Tibial nerve (tissue), 4 donors: ENCODE results near the gene VN1R5. TPM values are rescaled to one million over a fixed set of nuclear protein-coding genes. Genes with fewer than 3 reads are reported as not detected.

Source experiments
- DNase-seq, 2 donors: peaks; one replicate each; pipeline ENCODE4 v3.0.0-alpha.2; 2019; ENCODE audit warnings: low spot score in 2 of 2
- H3K27ac ChIP-seq, 4 donors: fragments of 200-600 bp; sonication (generic) in 3 of 4; one replicate each; pipeline ENCODE4 v1.5.1; 2017 to 2019; ENCODE audit warnings: mild to moderate bottlenecking in 1 of 4
- H3K27me3 ChIP-seq, 2 donors: fragments of 200-600 bp; sonication (generic) in 1 of 2; one replicate each; pipeline versions ENCODE4 v1.5.1 to v1.6.0; 2017 to 2019
- H3K36me3 ChIP-seq, 3 donors: fragments of 200-600 bp; sonication (generic); one replicate each; pipeline ENCODE4 v1.5.1; 2018 to 2019
- H3K4me1 ChIP-seq, 4 donors: fragments of 200-600 bp; sonication (generic) in 3 of 4; one replicate each; pipeline ENCODE4 v1.5.1; 2017 to 2019
- H3K4me3 ChIP-seq, 4 donors: fragments of 200-600 bp; sonication (generic) in 3 of 4; one replicate each; pipeline ENCODE4 v1.5.1; 2017 to 2019; ENCODE audit warnings: mild to moderate bottlenecking in 1 of 4, moderate library complexity in 1 of 4
- H3K9me3 ChIP-seq, 4 donors: fragments of 200-600 bp; sonication (generic) in 3 of 4; one replicate each; pipeline ENCODE4 v1.5.1; 2017 to 2019
- CTCF ChIP-seq, 5 experiments: fragments of 200-600 bp in 3 of 5; fragments of 450-650 bp in 2 of 5; sonication (generic) in 3 of 5; IDR thresholded peaks; one replicate each; pipeline ENCODE4 v1.5.1; 2016 to 2019; ENCODE audit warnings: antibody characterized with exemption in 5 of 5, mild to moderate bottlenecking in 3 of 5, moderate library complexity in 2 of 5
- EP300 ChIP-seq, 2 donors: sonication (generic); formaldehyde crosslinking; IDR thresholded peaks; one replicate each; pipeline ENCODE4 v1.6.1; 2017; ENCODE audit warnings: antibody characterized with exemption in 2 of 2, mild to moderate bottlenecking in 1 of 2
- POLR2A ChIP-seq, 2 donors: fragments of 450-650 bp; IDR thresholded peaks; one replicate each; pipeline ENCODE4 v1.6.1; 2017; ENCODE audit warnings: antibody characterized with exemption in 2 of 2, mild to moderate bottlenecking in 2 of 2, moderate library complexity in 2 of 2
- WGBS, 2 donors: methylation state at CpG; one replicate each; pipeline ENCODE4 v1.1.5; 2018; 5-methylcytosine and 5-hydroxymethylcytosine counted together
- total RNA-seq, 4 donors: library from RNA; depleted of rRNA; stranded (reverse); fragments of >200 nt; gene quantifications; one replicate each; pipeline ENCODE4 v1.1.0, GENCODE V29; 2016

VN1R5 gene
- total RNA-seq, 4 donors from 2014 or later, result not detected

- H3K36me3 ChIP-seq, result no peaks in the 10 kb centered on the region
- H3K4me3 ChIP-seq, result no peak overlapping the region
- no peaks in the 10 kb centered on the region for H3K27me3 ChIP-seq
- H3K4me1 ChIP-seq, result no peaks in the 10 kb centered on the region
- peaks cover 0 to 37% (median 8%) of the 10 kb centered on the region in 4 donors for H3K9me3 ChIP-seq
- no peak for DNase-seq
- TF ChIP-seq CTCF (IDR thresholded peaks at IDR 0.05) (no peak), POLR2A (IDR thresholded peaks at IDR 0.05) (no peak), EP300 (IDR thresholded peaks at IDR 0.05) (no peak)
- no peak overlapping the region for H3K27ac ChIP-seq
Measured at GRCh38 chr1:247246325-247247115, 9.4 kb upstream of the VN1R5 start.

GRCh38 chr1:247247568-247247967 lies 8.3 kb upstream of the VN1R5 start:
- 95 to 98% methylated on average over 1 of the region's 1 CpG for WGBS, 2 donors
- TF ChIP-seq CTCF (IDR thresholded peaks at IDR 0.05) (no peak), POLR2A (IDR thresholded peaks at IDR 0.05) (no peak)

GRCh38 chr1:247266053-247266452 lies 10.2 kb downstream of the VN1R5 start:
- Histone ChIP-seq H3K27ac (no peak overlapping the region), H3K4me3 (no peak overlapping the region), H3K4me1 (no peaks in the 10 kb centered on the region), H3K27me3 (no peaks in the 10 kb centered on the region), H3K36me3 (no peaks in the 10 kb centered on the region), H3K9me3 (peaks cover 0 to 72% (median 12%) of the 10 kb centered on the region in 4 donors)
- WGBS, 2 donors, result 70% methylated on average over 5 of the region's 5 CpGs
- no peak for DNase-seq
- TF ChIP-seq POLR2A (IDR thresholded peaks at IDR 0.05), result no peak
- no peak for TF ChIP-seq EP300 (IDR thresholded peaks at IDR 0.05)
- TF ChIP-seq CTCF (IDR thresholded peaks at IDR 0.05), result no peak

More at GRCh38 chr1:247247568-247247967, 8.3 kb upstream of the VN1R5 start:
- Histone ChIP-seq H3K27me3 (no peaks in the 10 kb centered on the region), H3K9me3 (peaks cover 0 to 37% (median 8%) of the 10 kb centered on the region in 4 donors), H3K36me3 (no peaks in the 10 kb centered on the region), H3K27ac (no peak overlapping the region), H3K4me1 (no peaks in the 10 kb centered on the region), H3K4me3 (no peak overlapping the region)
- no peak for DNase-seq

GRCh38 chr1:247268390-247269045 lies 12.6 kb downstream of the VN1R5 start:
- 65 to 81% methylated on average over 2 of the region's 2 CpGs for WGBS, 2 donors
- H3K27me3 ChIP-seq, result no peaks in the 10 kb centered on the region
- no peak for DNase-seq
- no peak overlapping the region for H3K4me3 ChIP-seq
- no peaks in the 10 kb centered on the region for H3K36me3 ChIP-seq
- H3K9me3 ChIP-seq, result peaks cover 0 to 67% (median 9%) of the 10 kb centered on the region in 4 donors
- H3K4me1 ChIP-seq, result no peaks in the 10 kb centered on the region
- TF ChIP-seq EP300 (IDR thresholded peaks at IDR 0.05) (no peak), CTCF (IDR thresholded peaks at IDR 0.05) (no peak), POLR2A (IDR thresholded peaks at IDR 0.05) (no peak)
- H3K27ac ChIP-seq, result no peak overlapping the region

GRCh38 chr1:247269133-247269532 lies 13.3 kb downstream of the VN1R5 start:
- H3K27ac ChIP-seq, result no peak overlapping the region
- TF ChIP-seq EP300 (IDR thresholded peaks at IDR 0.05) (no peak), CTCF (IDR thresholded peaks at IDR 0.05) (no peak), POLR2A (IDR thresholded peaks at IDR 0.05) (no peak)
- H3K4me3 ChIP-seq, result no peak overlapping the region
- H3K36me3 ChIP-seq, result no peaks in the 10 kb centered on the region
- no peaks in the 10 kb centered on the region for H3K27me3 ChIP-seq
- H3K9me3 ChIP-seq, result peaks cover 0 to 61% (median 8%) of the 10 kb centered on the region in 4 donors
- no peak for DNase-seq
- no peaks in the 10 kb centered on the region for H3K4me1 ChIP-seq
